Body of pancreas (tissue), 4 donors: Measurements from ENCODE around the gene MICB. TPM values are rescaled to one million over a fixed set of nuclear protein-coding genes. Genes with fewer than 3 reads are reported as not detected.

Experiments
- ATAC-seq: fragments of 150-250 bp; one replicate; pipeline ENCODE4 v1.9.1; 2016
- DNase-seq, 4 donors: peaks; one replicate each; pipeline ENCODE4 v3.0.0-alpha.2; 2019
- H3K27ac ChIP-seq, 4 donors: fragments of 200-600 bp; sonication (generic); 1 replicate in 3 of 4; 2 replicates in 1 of 4; pipeline versions ENCODE4 v1.5.1 to v1.6.1; 2016 to 2019; ENCODE audit warnings: mild to moderate bottlenecking in 1 of 4, mixed read lengths in 1 of 4, moderate library complexity in 1 of 4
- H3K27me3 ChIP-seq, 2 donors: fragments of 200-600 bp; sonication (generic); one replicate each; pipeline ENCODE4 v1.6.0; 2016; ENCODE audit warnings: mild to moderate bottlenecking in 1 of 2
- H3K36me3 ChIP-seq, 2 donors: fragments of 200-600 bp; sonication (generic); replicated peaks in 1 of 2; 2 replicates each; pipeline ENCODE4 v1.5.1; 2016; ENCODE audit warnings: low read depth in 2 of 2; ENCODE audit not compliant: insufficient read depth in 1 of 2
- H3K4me1 ChIP-seq: fragments of 200-600 bp; sonication (generic); one replicate; pipeline ENCODE4 v1.6.0; 2016
- H3K4me3 ChIP-seq, 2 donors: fragments of 200-600 bp; sonication (generic); 1 replicate in 1 of 2; 2 replicates in 1 of 2; pipeline ENCODE4 v1.5.1; 2016 to 2019
- H3K9me3 ChIP-seq, 3 donors: fragments of 200-600 bp; sonication (generic); 1 replicate in 2 of 3; 2 replicates in 1 of 3; pipeline ENCODE4 v1.5.1; 2016
- POLR2A ChIP-seq, 3 donors: fragments of 450-650 bp; IDR thresholded peaks; one replicate each; pipeline ENCODE4 v1.6.1; 2016; ENCODE audit warnings: antibody characterized with exemption in 3 of 3, mild to moderate bottlenecking in 2 of 3
- WGBS, 2 donors: methylation state at CpG; one replicate each; pipeline ENCODE4 v1.1.5; 2017; 5-methylcytosine and 5-hydroxymethylcytosine counted together
- intact Hi-C: fragments of 100-400 bp; cut with DNase I; formaldehyde crosslinking; loops from one replicate; pipeline ENCODE4 v1.15.1; 2023
- total RNA-seq, 2 donors: library from RNA; depleted of rRNA; stranded (reverse); fragments of >200 nt; gene quantifications; one replicate each; pipeline ENCODE4 v1.1.0, GENCODE V29; 2016
- TF ChIP-seq, protein P1 (sequence below), 7 experiments: fragments of 450-650 bp in 4 of 7; fragments of 200-600 bp in 3 of 7; sonication (generic) in 3 of 7; IDR thresholded peaks; one replicate each; pipeline ENCODE4 v1.5.1; 2016 to 2019; ENCODE audit warnings: antibody characterized with exemption in 7 of 7

MICB gene
- total RNA-seq, 2 donors from 2014 or later = 0.78 TPM; not detected in 1

GRCh38 chr6:31465185-31465536, 32.8 kb upstream of the MICB start:
- no peaks in the 10 kb centered on the region for H3K36me3 ChIP-seq
- TF ChIP-seq POLR2A (IDR thresholded peaks at IDR 0.05) = no peak
- TF ChIP-seq, protein P1, sequence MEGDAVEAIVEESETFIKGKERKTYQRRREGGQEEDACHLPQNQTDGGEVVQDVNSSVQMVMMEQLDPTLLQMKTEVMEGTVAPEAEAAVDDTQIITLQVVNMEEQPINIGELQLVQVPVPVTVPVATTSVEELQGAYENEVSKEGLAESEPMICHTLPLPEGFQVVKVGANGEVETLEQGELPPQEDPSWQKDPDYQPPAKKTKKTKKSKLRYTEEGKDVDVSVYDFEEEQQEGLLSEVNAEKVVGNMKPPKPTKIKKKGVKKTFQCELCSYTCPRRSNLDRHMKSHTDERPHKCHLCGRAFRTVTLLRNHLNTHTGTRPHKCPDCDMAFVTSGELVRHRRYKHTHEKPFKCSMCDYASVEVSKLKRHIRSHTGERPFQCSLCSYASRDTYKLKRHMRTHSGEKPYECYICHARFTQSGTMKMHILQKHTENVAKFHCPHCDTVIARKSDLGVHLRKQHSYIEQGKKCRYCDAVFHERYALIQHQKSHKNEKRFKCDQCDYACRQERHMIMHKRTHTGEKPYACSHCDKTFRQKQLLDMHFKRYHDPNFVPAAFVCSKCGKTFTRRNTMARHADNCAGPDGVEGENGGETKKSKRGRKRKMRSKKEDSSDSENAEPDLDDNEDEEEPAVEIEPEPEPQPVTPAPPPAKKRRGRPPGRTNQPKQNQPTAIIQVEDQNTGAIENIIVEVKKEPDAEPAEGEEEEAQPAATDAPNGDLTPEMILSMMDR (IDR thresholded peaks at IDR 0.05) = no peak
- WGBS, 2 donors = 79 to 100% methylated on average over 1 of the region's 1 CpG
- no peaks in the 10 kb centered on the region for H3K9me3 ChIP-seq
- DNase-seq (no peak), ATAC-seq (no peak)
- no peaks in the 10 kb centered on the region for H3K27me3 ChIP-seq
- H3K27ac ChIP-seq = no peak overlapping the region
- intact Hi-C loops = no loop called here
- H3K4me3 ChIP-seq = no peak overlapping the region
- H3K4me1 ChIP-seq = peaks cover 22% of the 10 kb centered on the region

- Histone ChIP-seq H3K4me3 (no peak overlapping the region), H3K36me3 (no peaks in the 10 kb centered on the region), H3K27ac (no peak overlapping the region), H3K27me3 (no peaks in the 10 kb centered on the region), H3K4me1 (peaks cover 22% of the 10 kb centered on the region), H3K9me3 (no peaks in the 10 kb centered on the region)
- DNase-seq (no peak), ATAC-seq (no peak)
- intact Hi-C loops = no loop called here
- WGBS, 2 donors = 89 to 90% methylated on average over 5 of the region's 5 CpGs
- TF ChIP-seq, protein P1 (IDR thresholded peaks at IDR 0.05) = no peak
- no peak for TF ChIP-seq POLR2A (IDR thresholded peaks at IDR 0.05)
These were observed 32.2 kb upstream of the MICB start for GRCh38 chr6:31465718-31466117.

GRCh38 chr6:31466466-31466865, 31.5 kb upstream of the MICB start:
- DNase-seq (no peak), ATAC-seq (no peak)
- Histone ChIP-seq H3K27ac (no peak overlapping the region), H3K4me1 (peaks cover 22% of the 10 kb centered on the region), H3K9me3 (no peaks in the 10 kb centered on the region), H3K4me3 (no peak overlapping the region), H3K27me3 (no peaks in the 10 kb centered on the region), H3K36me3 (no peaks in the 10 kb centered on the region)
- 65 to 94% methylated on average over 2 to 3 of the region's 4 CpGs for WGBS, 2 donors
- intact Hi-C loops = no loop called here
- no peak for TF ChIP-seq POLR2A (IDR thresholded peaks at IDR 0.05)
- TF ChIP-seq, protein P1 (IDR thresholded peaks at IDR 0.05) = no peak

GRCh38 chr6:31467151-31467550, 30.8 kb upstream of the MICB start:
- TF ChIP-seq, protein P1 (IDR thresholded peaks at IDR 0.05) = no peak
- no peak for TF ChIP-seq POLR2A (IDR thresholded peaks at IDR 0.05)
- Histone ChIP-seq H3K9me3 (no peaks in the 10 kb centered on the region), H3K36me3 (no peaks in the 10 kb centered on the region), H3K27ac (no peak overlapping the region), H3K4me1 (peaks cover 22% of the 10 kb centered on the region), H3K27me3 (no peaks in the 10 kb centered on the region), H3K4me3 (no peak overlapping the region)
- ATAC-seq (no peak), DNase-seq (no peak)
- 67 to 73% methylated on average over 8 of the region's 8 CpGs for WGBS, 2 donors
- intact Hi-C loops = no loop called here

DNA sequence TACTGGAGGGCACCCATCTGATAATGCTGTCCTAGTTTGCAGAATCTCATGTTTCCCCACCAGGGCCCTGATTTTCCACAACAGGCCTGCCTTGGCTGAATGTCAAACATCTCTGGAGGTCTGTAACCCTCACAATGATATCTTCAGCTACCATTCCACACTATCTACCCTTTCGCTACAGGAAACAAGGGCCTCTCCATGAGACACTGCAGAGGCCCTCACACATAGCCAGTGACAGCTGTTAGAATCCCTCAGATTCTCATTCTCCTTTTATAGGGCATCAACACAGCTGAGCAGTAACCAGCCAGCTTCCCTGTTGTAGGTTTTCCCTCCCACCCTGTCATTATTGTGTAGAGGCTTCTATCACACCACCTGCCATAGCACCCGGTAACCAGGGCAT, 29.6 kb upstream of the MICB start:
- no peak for ATAC-seq
- WGBS, 2 donors = 80 to 86% methylated on average over 2 of the region's 2 CpGs
- TF ChIP-seq POLR2A (IDR thresholded peaks at IDR 0.05) = no peak
- TF ChIP-seq, protein P1 (IDR thresholded peaks at IDR 0.05) = no peak

More for the DNA sequence above, 29.6 kb upstream of the MICB start:
- H3K27me3 ChIP-seq = no peaks in the 10 kb centered on the region
- DNase-seq = no peak
- no peak overlapping the region for H3K27ac ChIP-seq
- H3K9me3 ChIP-seq = no peaks in the 10 kb centered on the region
- H3K36me3 ChIP-seq = no peaks in the 10 kb centered on the region
- peaks cover 11% of the 10 kb centered on the region for H3K4me1 ChIP-seq
- H3K4me3 ChIP-seq = no peak overlapping the region
- intact Hi-C loops = no loop called here
